Chondrocyte (in vitro differentiated cells): Measurements from ENCODE around the gene SCAANT1. TPM values are rescaled to one million over a fixed set of nuclear protein-coding genes. Genes with fewer than 3 reads are reported as not detected.
A peak's percentile ranks its signal among the peaks of the same experiment; 100 is the strongest.

Experiments used
- DNase-seq: peaks from one replicate; pipeline ENCODE4 v3.0.0; 2021; ENCODE audit warnings: mixed read lengths, low spot score
- H3K27ac Mint-ChIP-seq: one replicate; pipeline ENCODE4 v1.8.0; 2021; ENCODE audit warnings: mild to moderate bottlenecking, moderate library complexity, mixed read lengths; ENCODE audit not compliant: unreplicated experiment
- H3K27me3 Mint-ChIP-seq: 2 replicates; pipeline ENCODE4 v1.8.0; 2021; ENCODE audit warnings: low read depth, mixed read lengths
- H3K36me3 Mint-ChIP-seq: 2 replicates; pipeline ENCODE4 v1.8.0; 2021; ENCODE audit warnings: low read depth, mixed read lengths
- H3K4me1 Mint-ChIP-seq: 2 replicates; pipeline ENCODE4 v1.8.0; 2021; ENCODE audit warnings: low read depth, mild to moderate bottlenecking, mixed read lengths
- H3K4me3 Mint-ChIP-seq: one replicate; pipeline ENCODE4 v1.8.0; 2021; ENCODE audit warnings: mild to moderate bottlenecking, moderate library complexity, mixed read lengths; ENCODE audit not compliant: unreplicated experiment
- H3K9me3 Mint-ChIP-seq: 2 replicates; pipeline ENCODE4 v1.8.0; 2021; ENCODE audit warnings: low read depth, mixed read lengths
- CTCF ChIP-seq: fragments of 200-600 bp; sonication (generic); IDR thresholded peaks from 2 replicates; pipeline ENCODE4 v1.5.0; 2021; ENCODE audit warnings: antibody characterized with exemption, mild to moderate bottlenecking, moderate library complexity
- total RNA-seq: library from RNA; stranded (reverse); gene quantifications from 3 replicates; pipeline ENCODE4 v1.2.1, GENCODE V29; 2021

The SCAANT1 gene
- total RNA-seq, 1 donor from 2014 or later, result not detected

GRCh38 chr3:63933459-63933858 is 21.3 kb upstream of the SCAANT1 start:
- Mint-ChIP-seq H3K9me3 (no peaks in the 10 kb centered on the region), H3K27me3 (no peaks in the 10 kb centered on the region), H3K4me1 (peaks cover 35% of the 10 kb centered on the region), H3K27ac (no peak overlapping the region), H3K4me3 (no peak overlapping the region), H3K36me3 (peaks cover 2% of the 10 kb centered on the region)
- no peak for DNase-seq
- TF ChIP-seq CTCF, result no peak

GRCh38 chr3:63932509-63933212 is 20.5 kb upstream of the SCAANT1 start:
- peaks cover 29% of the 10 kb centered on the region for H3K4me1 Mint-ChIP-seq
- H3K9me3 Mint-ChIP-seq, result no peaks in the 10 kb centered on the region
- DNase-seq, result no peak
- H3K36me3 Mint-ChIP-seq, result peaks cover 2% of the 10 kb centered on the region
- no peak for TF ChIP-seq CTCF
- no peak overlapping the region for H3K4me3 Mint-ChIP-seq
- no peaks in the 10 kb centered on the region for H3K27me3 Mint-ChIP-seq
- H3K27ac Mint-ChIP-seq, result no peak overlapping the region

- DNase-seq, result no peak
- no peaks in the 10 kb centered on the region for H3K27me3 Mint-ChIP-seq
- H3K4me1 Mint-ChIP-seq, result peaks cover 25% of the 10 kb centered on the region
- H3K36me3 Mint-ChIP-seq, result peaks cover 6% of the 10 kb centered on the region
- H3K27ac Mint-ChIP-seq, result no peak overlapping the region
- TF ChIP-seq CTCF, result no peak
- no peaks in the 10 kb centered on the region for H3K9me3 Mint-ChIP-seq
- no peak overlapping the region for H3K4me3 Mint-ChIP-seq
These were observed 19.1 kb upstream of the SCAANT1 start for GRCh38 chr3:63931290-63931689.

GRCh38 chr3:63927422-63928280 is 15.5 kb upstream of the SCAANT1 start:
- peaks cover 24% of the 10 kb centered on the region for H3K36me3 Mint-ChIP-seq
- peaks cover 3% of the 10 kb centered on the region for H3K4me1 Mint-ChIP-seq
- no peak for DNase-seq
- no peaks in the 10 kb centered on the region for H3K27me3 Mint-ChIP-seq
- no peak overlapping the region for H3K4me3 Mint-ChIP-seq
- H3K27ac Mint-ChIP-seq, result peak overlapping the region; percentile 33
- no peak for TF ChIP-seq CTCF
- no peaks in the 10 kb centered on the region for H3K9me3 Mint-ChIP-seq

- no peaks in the 10 kb centered on the region for H3K27me3 Mint-ChIP-seq
- H3K9me3 Mint-ChIP-seq, result no peaks in the 10 kb centered on the region
- TF ChIP-seq CTCF, result no peak
- H3K36me3 Mint-ChIP-seq, result peaks cover 31% of the 10 kb centered on the region
- no peak overlapping the region for H3K27ac Mint-ChIP-seq
- DNase-seq, result no peak
- no peak overlapping the region for H3K4me3 Mint-ChIP-seq
- no peaks in the 10 kb centered on the region for H3K4me1 Mint-ChIP-seq
These were observed 14.1 kb upstream of the SCAANT1 start for GRCh38 chr3:63926309-63926708.
